HUES6 (cell line): Measurements from ENCODE around the gene KIF6.

ENCODE experiments used
- H3K27ac ChIP-seq: 2 replicates; pipeline ENCODE4 v1.7.0; 2013; ENCODE audit warnings: low read depth, mild to moderate bottlenecking, low read length, inconsistent platforms
- H3K27me3 ChIP-seq: 2 replicates; pipeline ENCODE4 v1.6.1; 2013; ENCODE audit warnings: low read length; ENCODE audit not compliant: control insufficient read depth, insufficient read depth
- H3K36me3 ChIP-seq: 2 replicates; pipeline ENCODE4 v1.6.1; 2013; ENCODE audit warnings: low read length; ENCODE audit not compliant: control insufficient read depth, insufficient read depth
- H3K4me1 ChIP-seq: 2 replicates; pipeline ENCODE4 v1.6.1; 2013; ENCODE audit warnings: low read length; ENCODE audit not compliant: control insufficient read depth, insufficient read depth
- H3K4me3 ChIP-seq: 2 replicates; pipeline ENCODE4 v1.5.1; 2013; ENCODE audit warnings: low read depth, low read length
- H3K9ac ChIP-seq: one replicate; pipeline ENCODE4 v1.6.1; 2013; ENCODE audit warnings: mild to moderate bottlenecking, low read length
- H3K9me3 ChIP-seq: 2 replicates; pipeline ENCODE4 v1.6.1; 2013; ENCODE audit warnings: low read depth, low read length; ENCODE audit not compliant: control insufficient read depth, insufficient read depth

Gene KIF6

DNA sequence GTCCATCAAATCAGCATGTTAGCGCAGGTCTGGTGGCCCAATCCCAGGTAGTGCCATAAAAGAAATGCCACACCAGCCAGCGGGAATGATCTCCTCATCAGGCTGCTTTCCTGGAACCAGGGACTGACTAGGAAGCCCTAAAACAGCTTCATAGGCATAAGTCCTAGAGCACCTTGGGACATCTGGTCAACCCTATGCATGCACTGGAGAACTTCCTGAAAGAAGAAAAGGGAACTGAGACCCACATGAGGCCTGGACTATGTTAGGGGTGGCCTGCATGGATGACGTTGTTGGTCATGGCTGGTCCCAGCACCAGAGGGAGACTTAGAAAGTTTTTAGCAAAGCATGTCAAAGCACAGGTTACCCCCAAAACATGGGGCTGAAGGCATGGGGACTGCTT lies 395.2 kb downstream of the KIF6 start:
- no peak overlapping the region for H3K27ac ChIP-seq
- H3K36me3 ChIP-seq = no peaks in the 10 kb centered on the region
- H3K4me3 ChIP-seq = no peak overlapping the region
- H3K27me3 ChIP-seq = peaks cover 7% of the 10 kb centered on the region; the same call in 1 of the 2 replicates
- H3K4me1 ChIP-seq = no peaks in the 10 kb centered on the region
- H3K9ac ChIP-seq = no peak overlapping the region
- H3K9me3 ChIP-seq = no peaks in the 10 kb centered on the region

DNA sequence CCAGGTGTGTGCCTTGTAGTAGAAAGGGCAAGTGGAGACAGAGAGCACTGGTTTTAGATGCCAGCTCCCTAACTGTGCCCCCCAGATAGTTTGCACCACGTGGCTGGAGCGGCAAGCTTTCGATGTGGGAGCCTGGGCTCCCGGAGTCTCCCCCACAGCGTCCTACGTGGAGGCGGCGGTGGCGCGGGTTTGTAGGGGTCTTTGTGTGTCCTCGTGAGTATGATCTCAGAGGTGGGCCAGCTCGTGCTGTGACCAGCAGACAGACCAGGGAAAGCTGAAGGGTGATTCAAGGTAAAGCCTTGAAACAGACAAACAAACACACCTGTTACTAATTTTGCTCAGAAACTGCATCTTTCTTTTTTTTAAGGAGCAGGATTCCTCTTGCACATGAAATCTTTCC lies 397.1 kb downstream of the KIF6 start:
- Histone ChIP-seq H3K36me3 (no peaks in the 10 kb centered on the region), H3K4me3 (no peak overlapping the region), H3K9ac (no peak overlapping the region), H3K9me3 (no peaks in the 10 kb centered on the region), H3K27ac (no peak overlapping the region), H3K27me3 (peaks cover 7% of the 10 kb centered on the region; the same call in 1 of the 2 replicates), H3K4me1 (no peaks in the 10 kb centered on the region)

DNA sequence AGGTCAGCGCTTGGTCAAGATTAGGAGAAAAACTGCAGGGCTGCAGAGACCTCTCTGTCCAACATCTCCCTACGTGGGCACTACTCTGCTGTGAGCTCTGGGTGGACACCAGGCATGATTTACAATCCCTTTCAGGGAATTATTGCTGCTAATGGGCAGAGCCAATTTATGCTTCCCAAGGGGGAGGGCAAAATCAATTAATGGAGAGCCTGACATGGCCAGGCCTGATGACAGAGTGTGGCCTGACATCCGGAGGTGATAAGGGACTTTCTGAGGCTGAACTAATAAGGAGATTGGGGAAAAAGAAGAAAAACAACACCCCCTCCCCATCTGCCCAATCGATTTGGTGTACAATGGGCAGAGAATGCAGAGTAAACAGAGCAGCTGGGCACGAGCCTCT lies 397.7 kb downstream of the KIF6 start:
- Histone ChIP-seq H3K9ac (no peak overlapping the region), H3K9me3 (no peaks in the 10 kb centered on the region), H3K27ac (no peak overlapping the region)

DNA sequence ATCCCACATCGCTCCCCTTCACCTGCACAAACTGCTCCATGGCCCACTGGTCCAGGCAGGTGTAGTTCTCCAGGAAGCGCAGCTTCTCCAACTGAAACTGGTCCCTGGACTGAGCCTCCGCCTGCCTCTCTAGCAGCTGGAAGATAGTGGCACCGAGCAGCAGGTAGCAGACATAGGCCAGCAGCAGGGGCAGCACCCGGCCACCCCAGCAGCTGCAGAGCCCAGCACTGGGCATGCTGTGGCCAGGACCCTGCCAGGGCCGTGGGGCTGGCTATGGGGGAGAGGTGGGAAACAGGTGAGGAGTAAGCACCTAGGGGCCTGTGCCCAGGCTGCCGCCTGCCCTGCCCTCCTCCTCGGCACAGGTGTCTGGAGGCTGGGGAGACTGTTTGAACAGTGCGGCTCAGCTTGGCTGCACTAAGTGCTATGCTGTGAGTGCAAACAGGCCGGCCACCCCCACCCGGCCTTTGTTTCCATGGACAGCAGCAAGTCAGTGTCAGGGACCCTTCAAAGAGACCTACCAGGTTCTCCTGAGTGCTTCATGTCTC lies 402.8 kb downstream of the KIF6 start, which contains the start of gene KCNK16:
Gene KCNK16 (minus strand): TSS at position 397 of the 545 bp plus-strand sequence. CDS start 162 bp downstream, at position 235.
- Histone ChIP-seq H3K27me3 (peaks cover 23% of the 10 kb centered on the region), H3K27ac (no peak within 1 kb of the TSS), H3K4me3 (no peak within 1 kb of the TSS), H3K36me3 (no peaks in the 10 kb centered on the region), H3K9ac (no peak within 1 kb of the TSS), H3K4me1 (no peaks in the 10 kb centered on the region), H3K9me3 (no peaks in the 10 kb centered on the region)

More for the DNA sequence above, 397.7 kb downstream of the KIF6 start:
- Histone ChIP-seq H3K4me1 (no peaks in the 10 kb centered on the region), H3K36me3 (no peaks in the 10 kb centered on the region), H3K27me3 (peaks cover 7% of the 10 kb centered on the region; the same call in 1 of the 2 replicates), H3K4me3 (no peak overlapping the region)

DNA sequence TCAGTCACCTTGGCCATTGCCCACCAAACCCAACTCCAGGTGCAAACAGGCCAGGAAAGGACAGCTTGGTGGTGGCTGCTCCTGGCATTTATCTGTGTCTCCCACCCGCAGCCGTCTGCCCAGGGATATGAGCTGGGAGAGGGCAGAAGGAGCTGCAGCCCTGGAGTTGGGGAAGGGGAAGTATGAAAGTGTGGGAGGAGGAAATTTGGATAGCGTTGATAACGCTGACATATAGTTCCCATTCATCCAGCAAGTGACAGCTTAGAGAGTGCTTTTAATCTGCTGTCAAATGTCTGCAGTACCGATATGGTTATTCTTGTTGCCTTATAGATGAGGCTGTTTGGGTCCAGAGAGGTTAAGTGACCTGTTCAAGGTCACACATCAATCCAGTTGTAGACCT lies 403.4 kb downstream of the KIF6 start:
- no peaks in the 10 kb centered on the region for H3K4me1 ChIP-seq
- no peak overlapping the region for H3K4me3 ChIP-seq
- no peaks in the 10 kb centered on the region for H3K36me3 ChIP-seq
- no peak overlapping the region for H3K9ac ChIP-seq
- H3K27ac ChIP-seq = no peak overlapping the region
- no peaks in the 10 kb centered on the region for H3K9me3 ChIP-seq
- peaks cover 29% of the 10 kb centered on the region for H3K27me3 ChIP-seq

DNA sequence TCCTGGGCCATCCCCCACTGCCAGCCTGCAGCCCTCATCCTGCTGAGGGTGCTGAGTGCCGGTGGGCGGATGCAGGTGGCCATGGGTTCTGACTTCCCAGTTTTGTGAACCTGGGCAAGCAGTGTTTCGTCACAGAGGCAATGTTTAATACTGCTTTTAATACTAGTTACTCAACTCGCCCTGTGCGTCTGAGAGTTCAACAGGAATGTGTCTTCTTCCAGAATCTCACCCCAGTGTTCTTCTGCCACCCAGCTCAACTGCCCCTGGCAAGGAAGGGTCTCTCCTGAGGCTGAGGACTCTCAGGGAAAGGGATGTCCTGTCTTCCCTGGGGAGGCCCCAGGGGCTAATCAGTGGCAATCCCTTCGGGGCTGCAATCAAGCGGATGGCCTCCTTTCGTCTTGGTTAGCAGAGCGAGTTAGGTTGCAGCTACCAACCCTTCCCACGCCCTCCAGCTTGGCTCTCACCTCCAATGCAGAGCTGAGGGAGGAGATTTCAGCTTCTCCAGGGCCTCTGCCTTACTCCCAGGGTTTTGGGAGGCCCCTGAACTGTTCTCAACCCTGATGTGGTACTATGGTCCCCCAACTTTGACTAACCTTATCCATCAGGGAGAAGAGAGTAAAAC lies 404.7 kb downstream of the KIF6 start:
- no peaks in the 10 kb centered on the region for H3K4me1 ChIP-seq
- peaks cover 35% of the 10 kb centered on the region for H3K27me3 ChIP-seq
- H3K27ac ChIP-seq = no peak overlapping the region
- H3K36me3 ChIP-seq = no peaks in the 10 kb centered on the region
- no peak overlapping the region for H3K9ac ChIP-seq
- no peaks in the 10 kb centered on the region for H3K9me3 ChIP-seq
- no peak overlapping the region for H3K4me3 ChIP-seq

DNA sequence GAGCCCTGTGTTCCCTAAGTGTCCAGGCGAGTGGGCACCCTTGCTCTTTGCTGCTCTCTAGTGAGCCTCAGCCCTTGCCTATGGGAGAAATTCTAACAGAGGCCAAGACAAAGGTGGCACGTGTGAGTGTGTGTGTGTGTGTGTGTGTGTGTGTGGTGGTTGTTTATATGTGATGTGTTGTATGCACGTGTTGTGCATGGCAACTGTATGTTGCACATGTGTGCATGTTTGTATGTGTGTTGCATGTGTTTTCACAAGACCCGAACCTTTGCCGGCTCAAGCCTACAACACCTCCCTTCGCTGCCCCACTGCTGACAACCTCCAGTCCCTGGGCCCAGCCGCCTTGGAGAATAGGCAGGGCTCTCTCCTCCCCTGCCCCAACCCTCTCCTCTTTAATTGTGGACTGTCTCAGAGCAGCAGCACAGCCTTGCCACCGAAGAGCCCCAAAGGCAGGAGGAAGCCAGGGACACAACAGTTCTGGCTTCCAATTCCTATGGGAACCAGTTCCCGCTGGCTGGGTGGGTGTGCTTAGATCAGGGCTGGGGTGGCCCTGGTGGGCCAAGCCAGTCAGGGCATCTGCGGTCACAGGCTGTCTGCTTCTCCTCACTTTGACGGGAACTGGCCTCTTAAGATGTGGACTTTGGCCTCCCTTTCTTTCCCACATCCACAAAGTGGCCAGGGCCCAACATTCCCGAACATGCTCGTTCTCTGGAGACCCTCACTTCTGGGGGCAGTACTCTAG lies 405.4 kb downstream of the KIF6 start:
- H3K36me3 ChIP-seq = no peaks in the 10 kb centered on the region
- no peaks in the 10 kb centered on the region for H3K4me1 ChIP-seq
- no peak overlapping the region for H3K4me3 ChIP-seq
- no peak overlapping the region for H3K27ac ChIP-seq
- peaks cover 42% of the 10 kb centered on the region for H3K27me3 ChIP-seq
- H3K9ac ChIP-seq = no peak overlapping the region
- H3K9me3 ChIP-seq = no peaks in the 10 kb centered on the region

DNA sequence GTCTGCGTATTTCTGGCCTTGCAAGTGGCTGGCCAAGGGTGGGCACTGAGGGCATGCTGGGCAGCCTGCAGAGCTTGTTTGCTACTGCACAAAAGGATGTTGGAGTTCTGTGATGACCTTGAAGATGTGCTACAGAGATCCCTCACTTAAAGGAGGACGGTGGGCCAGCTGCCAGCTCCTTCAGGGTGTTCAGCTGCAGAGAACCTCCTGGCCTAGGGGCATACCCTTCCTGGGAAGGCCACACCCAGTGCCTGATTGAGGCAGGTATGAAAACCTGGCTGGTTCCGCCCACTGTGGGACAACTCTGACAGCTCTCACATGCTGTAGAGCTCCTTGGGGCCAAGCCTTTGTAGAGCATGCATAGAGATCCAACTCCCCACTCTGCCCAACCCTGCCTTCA lies 408.0 kb downstream of the KIF6 start:
- peaks cover 67% of the 10 kb centered on the region for H3K27me3 ChIP-seq

DNA sequence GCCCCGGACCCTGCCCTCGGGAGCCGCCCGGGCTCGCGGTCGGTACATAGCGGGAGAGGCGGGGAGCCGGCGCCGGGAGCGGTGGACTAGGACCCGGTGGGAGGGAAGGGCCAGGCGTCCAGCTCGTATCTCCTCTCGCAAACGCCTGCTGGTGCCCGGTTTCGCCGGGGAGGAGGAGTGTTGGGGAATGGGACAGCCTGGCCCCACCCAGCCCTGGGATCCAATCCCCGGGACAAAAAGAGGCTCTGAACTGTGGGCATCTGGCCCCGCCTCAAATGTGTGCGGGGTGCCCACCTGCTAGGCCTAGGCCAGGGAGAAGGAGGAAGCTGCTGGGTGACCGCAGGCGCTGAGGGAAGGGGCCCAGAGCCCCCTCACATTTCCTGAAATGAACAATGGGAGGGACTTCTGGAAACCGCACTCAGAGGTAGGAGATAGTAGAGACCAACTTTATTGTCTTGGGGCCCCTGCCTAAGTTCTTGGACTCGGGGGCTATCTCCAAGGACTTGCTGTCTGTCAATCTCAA lies 410.9 kb downstream of the KIF6 start, which contains the start of gene KCNK17:
Gene KCNK17 (minus strand): TSS at position 147 of the 523 bp plus-strand sequence. CDS start 99 bp downstream, at position 48.
- Histone ChIP-seq H3K27ac (no peak within 1 kb of the TSS), H3K36me3 (no peaks in the 10 kb centered on the region), H3K27me3 (peaks cover 81% of the 10 kb centered on the region), H3K4me1 (0 out of 2 replicates have a peak, but pooled peaks cover 2% of the 10 kb centered on the region), H3K4me3 (peak within 1 kb of the TSS; percentile 69), H3K9ac (peak within 1 kb of the TSS; percentile 38), H3K9me3 (no peaks in the 10 kb centered on the region)

More for the DNA sequence above, 408.0 kb downstream of the KIF6 start:
- Histone ChIP-seq H3K36me3 (no peaks in the 10 kb centered on the region), H3K9me3 (no peaks in the 10 kb centered on the region), H3K27ac (no peak overlapping the region), H3K4me1 (no peaks in the 10 kb centered on the region), H3K9ac (no peak overlapping the region), H3K4me3 (no peak overlapping the region)

DNA sequence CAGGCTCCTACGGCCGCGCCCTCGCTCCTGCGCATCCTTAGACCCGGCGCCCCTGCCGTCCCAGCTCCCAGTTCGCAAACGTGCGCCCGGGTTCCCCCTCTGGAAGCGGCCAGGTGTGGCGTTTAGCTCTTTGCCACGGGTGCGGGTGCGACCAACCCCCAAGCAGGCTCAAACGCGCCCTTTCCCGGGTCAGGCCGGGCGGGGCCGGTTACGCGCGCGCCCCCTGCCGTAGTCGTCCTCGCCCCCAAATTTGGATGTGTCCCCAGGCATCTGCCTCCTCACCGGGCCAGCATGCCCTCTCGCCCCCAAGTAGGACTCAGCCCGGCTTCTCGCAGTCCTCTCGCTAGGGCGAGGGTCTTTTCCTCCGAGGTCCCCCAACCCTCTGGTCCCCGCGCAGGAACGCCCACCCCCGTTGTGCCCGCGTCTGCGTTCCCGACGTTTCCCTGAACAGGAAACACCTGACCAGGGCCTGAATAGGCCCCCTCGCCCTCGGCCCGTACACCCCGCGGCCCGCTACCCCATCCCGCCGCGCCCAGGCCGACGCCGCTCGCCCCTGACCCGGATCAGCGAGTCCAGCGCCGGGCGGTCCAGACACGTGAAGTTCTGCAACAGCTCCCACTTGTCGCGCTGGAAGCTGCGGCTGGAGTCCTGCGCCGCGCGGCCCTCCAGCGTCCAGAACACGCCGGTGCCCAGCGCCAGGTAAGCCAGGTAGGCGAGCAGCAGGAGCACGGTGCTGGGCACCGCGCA lies 411.5 kb downstream of the KIF6 start:
- H3K36me3 ChIP-seq = no peaks in the 10 kb centered on the region
- 0 out of 2 replicates have a peak, but pooled peaks cover 2% of the 10 kb centered on the region for H3K4me1 ChIP-seq
- H3K27ac ChIP-seq = no peak overlapping the region
- peaks cover 81% of the 10 kb centered on the region for H3K27me3 ChIP-seq
- H3K4me3 ChIP-seq = peak overlapping the region; percentile 69
- H3K9ac ChIP-seq = peak overlapping the region; percentile 38
- no peaks in the 10 kb centered on the region for H3K9me3 ChIP-seq
